ENCODE data around the gene SETD7.
"Not testable (repeated sequence)": the region's sequence is repeated elsewhere in the genome, so short reads cannot be mapped to it uniquely, and the experiment has no call there.

The SETD7 gene

DNA sequence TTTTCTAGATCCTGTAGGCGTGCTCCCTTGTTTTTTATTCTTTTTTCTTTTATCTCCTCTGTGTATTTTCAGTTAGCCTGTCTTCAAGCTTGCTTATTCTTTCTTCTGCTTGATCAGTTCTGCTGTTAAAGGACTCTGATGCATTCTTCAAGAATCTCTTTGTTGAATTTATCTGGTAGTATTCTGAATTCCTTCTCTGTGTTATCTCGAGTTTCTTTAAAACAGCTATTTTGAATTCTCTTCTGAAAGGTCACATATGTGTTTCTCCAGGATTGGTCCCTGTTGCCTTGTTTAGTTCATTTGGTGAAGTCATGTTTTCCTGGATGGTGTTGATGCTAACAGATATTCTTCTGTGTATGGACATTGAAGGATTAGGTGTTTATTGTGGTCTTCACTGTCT is 86.8 kb downstream of the SETD7 start:
- H3K27ac ChIP-seq (ENCODE audit: insufficient read depth, low read depth, low read length, poor library complexity, severe bottlenecking) = no peak overlapping the region

DNA sequence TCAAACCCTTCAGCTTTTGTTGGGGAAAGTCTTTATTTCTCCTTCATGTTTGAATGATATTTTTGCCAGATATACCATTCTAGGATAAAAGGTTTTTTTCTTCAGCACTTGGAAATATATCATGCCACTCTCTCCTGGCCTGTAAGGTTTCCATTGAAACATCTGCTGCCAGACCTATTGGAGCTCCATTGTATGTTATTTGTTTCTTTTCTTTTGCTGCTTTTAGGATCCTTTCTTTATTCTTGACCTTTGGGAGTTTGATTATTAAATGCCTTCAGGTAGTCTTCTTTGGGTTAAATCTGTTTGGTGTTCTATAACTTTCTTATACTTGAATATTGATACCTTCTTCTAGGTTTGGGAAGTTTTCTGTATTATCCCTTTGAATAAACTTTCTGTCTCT is 87.3 kb downstream of the SETD7 start:
- H3K9me3 ChIP-seq (ENCODE audit: control insufficient read depth, low read length); H3K27ac ChIP-seq (ENCODE audit: insufficient read depth, low read depth, low read length, poor library complexity, severe bottlenecking); H3K27me3 ChIP-seq (ENCODE audit: control insufficient read depth, insufficient read depth, low read length, poor library complexity, severe bottlenecking); H3K4me1 ChIP-seq (ENCODE audit: control insufficient read depth, insufficient read depth, low read length); H3K36me3 ChIP-seq (ENCODE audit: control insufficient read depth, insufficient read depth, low read length); H3K4me3 ChIP-seq (ENCODE audit: insufficient read depth, low read depth, low read length): not testable (repeated sequence)

More for the DNA sequence above, 86.8 kb downstream of the SETD7 start:
- Histone ChIP-seq H3K9me3 (ENCODE audit: control insufficient read depth, low read length) (no peaks in the 10 kb centered on the region), H3K27me3 (ENCODE audit: control insufficient read depth, insufficient read depth, low read length, poor library complexity, severe bottlenecking) (no peaks in the 10 kb centered on the region), H3K4me3 (ENCODE audit: insufficient read depth, low read depth, low read length) (no peak overlapping the region), H3K36me3 (ENCODE audit: control insufficient read depth, insufficient read depth, low read length) (peaks cover 12% of the 10 kb centered on the region), H3K4me1 (ENCODE audit: control insufficient read depth, insufficient read depth, low read length) (no peaks in the 10 kb centered on the region)
- WGBS, 2 experiments = 90 to 94% methylated on average over 2 of the region's 2 CpGs

DNA sequence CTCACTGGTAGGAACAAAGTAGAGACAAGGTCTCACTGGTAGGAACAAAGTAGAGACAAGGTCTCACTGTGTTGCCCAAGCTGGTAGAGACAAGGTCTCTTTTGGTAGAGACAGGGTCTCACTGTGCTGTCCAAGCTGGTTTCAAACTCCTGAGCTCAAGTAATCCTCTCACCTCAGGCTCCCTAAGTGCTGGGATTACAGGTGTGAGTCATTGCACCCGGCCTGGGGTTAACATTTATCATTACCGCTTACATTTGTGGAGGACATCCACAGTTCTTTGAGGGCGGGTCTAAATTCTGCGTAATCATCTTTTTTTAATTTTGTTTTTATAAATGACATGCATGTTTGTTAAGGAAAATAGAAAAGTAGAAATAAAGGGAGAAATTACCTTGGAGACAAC is 90.1 kb downstream of the SETD7 start:
- no peaks in the 10 kb centered on the region for H3K36me3 ChIP-seq (ENCODE audit: control insufficient read depth, insufficient read depth, low read length)
- H3K27ac ChIP-seq (ENCODE audit: insufficient read depth, low read depth, low read length, poor library complexity, severe bottlenecking) = no peak overlapping the region
- H3K9me3 ChIP-seq (ENCODE audit: control insufficient read depth, low read length) = no peaks in the 10 kb centered on the region
- no peak overlapping the region for H3K4me3 ChIP-seq (ENCODE audit: insufficient read depth, low read depth, low read length)
- no peaks in the 10 kb centered on the region for H3K4me1 ChIP-seq (ENCODE audit: control insufficient read depth, insufficient read depth, low read length)
- H3K27me3 ChIP-seq (ENCODE audit: control insufficient read depth, insufficient read depth, low read length, poor library complexity, severe bottlenecking) = no peaks in the 10 kb centered on the region
- 62 to 68% methylated on average over 4 of the region's 4 CpGs for WGBS, 2 experiments

DNA sequence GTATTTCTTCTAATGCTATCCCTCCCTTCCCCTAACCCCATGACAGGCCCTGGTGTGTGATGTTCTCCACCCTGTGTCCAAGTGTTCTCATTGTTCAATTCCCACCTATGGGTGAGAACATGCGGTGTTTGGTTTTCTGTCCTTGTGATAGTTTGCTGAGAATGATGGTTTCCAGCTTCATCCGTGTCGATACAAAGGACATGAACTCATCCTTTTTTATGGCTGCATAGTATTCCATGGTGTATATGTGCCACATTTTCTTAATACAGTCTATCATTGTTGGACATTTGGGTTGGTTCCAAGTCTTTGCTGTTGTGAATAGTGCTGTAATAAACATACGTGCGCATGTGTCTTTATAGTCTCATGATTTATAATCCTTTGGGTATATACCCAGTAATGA is 91.5 kb downstream of the SETD7 start:
- not testable (repeated sequence) for H3K27ac ChIP-seq (ENCODE audit: insufficient read depth, low read depth, low read length, poor library complexity, severe bottlenecking); H3K4me3 ChIP-seq (ENCODE audit: insufficient read depth, low read depth, low read length); H3K27me3 ChIP-seq (ENCODE audit: control insufficient read depth, insufficient read depth, low read length, poor library complexity, severe bottlenecking); H3K9me3 ChIP-seq (ENCODE audit: control insufficient read depth, low read length); H3K36me3 ChIP-seq (ENCODE audit: control insufficient read depth, insufficient read depth, low read length); H3K4me1 ChIP-seq (ENCODE audit: control insufficient read depth, insufficient read depth, low read length)
- 95 to 96% methylated on average over 5 of the region's 5 CpGs for WGBS, 2 experiments

DNA sequence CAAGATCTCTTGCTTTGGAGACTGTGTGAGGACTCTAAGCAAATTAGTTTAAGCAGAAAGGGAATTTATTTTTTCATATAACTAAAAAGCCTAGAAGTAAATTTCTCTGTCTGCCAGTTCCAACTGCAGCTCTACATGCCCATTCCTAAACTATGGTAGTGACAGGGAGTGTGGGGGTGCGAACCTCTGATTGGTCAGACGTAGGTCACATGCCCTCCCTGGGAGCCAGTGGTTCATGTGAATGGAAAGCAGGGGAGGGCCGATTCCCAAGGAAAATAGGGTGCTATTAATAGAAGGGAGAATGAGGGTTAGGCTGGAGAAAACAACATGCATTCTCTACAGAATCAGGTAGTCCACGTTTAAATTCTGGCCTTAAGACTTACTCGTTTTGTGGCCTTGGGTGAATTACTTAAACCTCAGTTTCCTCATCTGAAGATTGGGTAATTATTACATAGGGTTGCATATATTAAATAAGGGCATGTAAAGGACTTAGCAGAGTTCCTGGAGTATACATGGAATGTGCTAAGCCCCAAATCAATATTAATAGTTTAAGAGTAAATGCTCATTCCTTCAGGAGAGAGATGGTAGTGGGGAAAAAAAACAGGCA is 94.9 kb downstream of the SETD7 start:
- no peaks in the 10 kb centered on the region for H3K36me3 ChIP-seq (ENCODE audit: control insufficient read depth, insufficient read depth, low read length)
- H3K4me3 ChIP-seq (ENCODE audit: insufficient read depth, low read depth, low read length) = no peak overlapping the region
- no peaks in the 10 kb centered on the region for H3K27me3 ChIP-seq (ENCODE audit: control insufficient read depth, insufficient read depth, low read length, poor library complexity, severe bottlenecking)
- H3K9me3 ChIP-seq (ENCODE audit: control insufficient read depth, low read length) = no peaks in the 10 kb centered on the region
- WGBS, 2 experiments = 76 to 81% methylated on average over 5 of the region's 5 CpGs
- no peak overlapping the region for H3K27ac ChIP-seq (ENCODE audit: insufficient read depth, low read depth, low read length, poor library complexity, severe bottlenecking)
- no peaks in the 10 kb centered on the region for H3K4me1 ChIP-seq (ENCODE audit: control insufficient read depth, insufficient read depth, low read length)

DNA sequence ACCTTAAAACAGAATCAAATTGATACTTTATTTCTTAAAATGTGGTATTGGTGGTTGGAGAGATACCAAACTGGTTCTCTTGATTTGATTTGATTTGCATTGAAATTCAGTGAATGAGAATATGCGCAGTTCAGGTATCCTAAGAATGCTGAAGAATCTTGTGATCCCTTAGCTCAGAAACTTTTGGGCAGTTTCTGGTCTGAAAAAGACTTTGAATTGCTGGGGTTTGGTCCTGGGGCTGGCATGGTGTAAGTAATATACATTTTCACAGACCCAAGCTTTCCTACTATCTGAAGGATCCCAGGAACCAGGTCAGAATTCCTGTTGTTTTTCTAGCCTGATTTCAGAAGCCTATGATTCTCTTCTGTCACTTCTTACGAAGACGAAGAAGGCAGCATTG is 95.5 kb downstream of the SETD7 start:
- H3K4me1 ChIP-seq (ENCODE audit: control insufficient read depth, insufficient read depth, low read length) = peaks cover 5% of the 10 kb centered on the region

DNA sequence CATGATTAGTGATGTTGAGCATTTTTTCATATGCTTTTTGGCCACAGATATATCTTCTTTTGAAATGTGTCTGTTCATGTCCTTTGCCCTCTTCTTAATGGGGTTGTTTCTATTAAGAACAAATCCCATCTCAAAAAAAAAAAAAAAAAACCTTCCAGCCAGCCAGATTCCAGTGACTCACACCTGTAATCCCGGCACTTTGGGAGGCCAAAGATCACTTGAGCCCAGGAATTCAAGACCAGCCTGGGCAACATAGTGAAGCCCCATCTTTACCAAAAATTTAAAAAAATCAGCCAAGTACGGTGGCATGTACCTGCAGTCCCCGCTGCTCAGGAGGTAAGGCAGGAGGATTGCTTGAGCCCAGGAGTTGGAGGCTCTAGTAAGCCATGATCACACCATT is 97.0 kb downstream of the SETD7 start:
- H3K4me1 ChIP-seq (ENCODE audit: control insufficient read depth, insufficient read depth, low read length) = peaks cover 11% of the 10 kb centered on the region
- whole genome bisulfite sequencing, 2 experiments = 85 to 91% methylated on average over 3 of the region's 3 CpGs
- no peaks in the 10 kb centered on the region for H3K27me3 ChIP-seq (ENCODE audit: control insufficient read depth, insufficient read depth, low read length, poor library complexity, severe bottlenecking)
- H3K36me3 ChIP-seq (ENCODE audit: control insufficient read depth, insufficient read depth, low read length) = no peaks in the 10 kb centered on the region
- no peak overlapping the region for H3K27ac ChIP-seq (ENCODE audit: insufficient read depth, low read depth, low read length, poor library complexity, severe bottlenecking)
- H3K4me3 ChIP-seq (ENCODE audit: insufficient read depth, low read depth, low read length) = no peak overlapping the region
- no peaks in the 10 kb centered on the region for H3K9me3 ChIP-seq (ENCODE audit: control insufficient read depth, low read length)

More for the DNA sequence above, 95.5 kb downstream of the SETD7 start:
- no peaks in the 10 kb centered on the region for H3K27me3 ChIP-seq (ENCODE audit: control insufficient read depth, insufficient read depth, low read length, poor library complexity, severe bottlenecking)
- H3K4me3 ChIP-seq (ENCODE audit: insufficient read depth, low read depth, low read length) = no peak overlapping the region
- H3K36me3 ChIP-seq (ENCODE audit: control insufficient read depth, insufficient read depth, low read length) = no peaks in the 10 kb centered on the region
- H3K9me3 ChIP-seq (ENCODE audit: control insufficient read depth, low read length) = no peaks in the 10 kb centered on the region
- WGBS, 2 experiments = 88 to 91% methylated on average over 3 of the region's 3 CpGs
- no peak overlapping the region for H3K27ac ChIP-seq (ENCODE audit: insufficient read depth, low read depth, low read length, poor library complexity, severe bottlenecking)

DNA sequence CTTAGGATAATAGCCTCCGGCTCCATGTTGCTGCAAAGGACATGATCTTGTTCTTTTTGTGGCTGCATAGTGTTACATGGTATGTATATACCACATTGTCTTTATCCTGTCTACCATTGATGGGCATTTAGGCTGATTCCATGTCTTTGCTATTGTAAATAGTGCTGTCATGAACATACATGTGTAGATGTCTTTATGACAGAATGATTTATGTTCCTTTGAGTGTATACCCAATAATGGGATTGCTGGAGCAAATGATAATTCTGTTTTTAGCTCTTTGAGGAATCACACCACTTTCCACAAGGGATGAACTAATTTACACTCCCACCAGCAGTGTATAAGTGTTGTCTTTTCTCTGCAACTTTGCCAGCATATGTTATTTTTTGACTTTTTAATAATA is 97.5 kb downstream of the SETD7 start:
- Histone ChIP-seq H3K9me3 (ENCODE audit: control insufficient read depth, low read length) (no peaks in the 10 kb centered on the region), H3K4me3 (ENCODE audit: insufficient read depth, low read depth, low read length) (no peak overlapping the region), H3K27ac (ENCODE audit: insufficient read depth, low read depth, low read length, poor library complexity, severe bottlenecking) (no peak overlapping the region), H3K4me1 (ENCODE audit: control insufficient read depth, insufficient read depth, low read length) (peaks cover 11% of the 10 kb centered on the region), H3K36me3 (ENCODE audit: control insufficient read depth, insufficient read depth, low read length) (no peaks in the 10 kb centered on the region), H3K27me3 (ENCODE audit: control insufficient read depth, insufficient read depth, low read length, poor library complexity, severe bottlenecking) (no peaks in the 10 kb centered on the region)
- 90 to 91% methylated on average over 1 of the region's 1 CpG for WGBS, 2 experiments

DNA sequence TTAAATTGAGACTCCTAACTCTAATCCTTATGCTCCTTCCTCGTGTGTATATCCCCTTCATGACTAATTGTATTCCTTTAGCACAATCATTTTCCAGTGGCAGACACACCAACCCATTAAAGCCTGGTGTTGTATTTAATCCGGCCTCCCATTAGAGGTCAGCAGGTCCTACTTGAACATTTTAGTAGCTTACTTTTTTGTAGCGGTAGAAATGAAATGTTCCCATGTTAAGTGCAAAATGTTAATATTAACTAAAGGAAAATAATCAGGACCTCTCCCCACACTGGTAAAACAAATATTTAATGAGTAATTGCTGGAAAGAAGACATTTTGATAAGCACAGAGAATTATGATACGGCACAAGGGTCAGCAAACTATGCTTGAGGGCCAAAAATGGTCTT is 98.7 kb downstream of the SETD7 start:
- H3K36me3 ChIP-seq (ENCODE audit: control insufficient read depth, insufficient read depth, low read length) = no peaks in the 10 kb centered on the region
- H3K27ac ChIP-seq (ENCODE audit: insufficient read depth, low read depth, low read length, poor library complexity, severe bottlenecking) = no peak overlapping the region
- WGBS, 2 experiments = 77 to 84% methylated on average over 4 of the region's 4 CpGs
- H3K9me3 ChIP-seq (ENCODE audit: control insufficient read depth, low read length) = no peaks in the 10 kb centered on the region
- no peaks in the 10 kb centered on the region for H3K27me3 ChIP-seq (ENCODE audit: control insufficient read depth, insufficient read depth, low read length, poor library complexity, severe bottlenecking)
- H3K4me1 ChIP-seq (ENCODE audit: control insufficient read depth, insufficient read depth, low read length) = peaks cover 11% of the 10 kb centered on the region
- no peak overlapping the region for H3K4me3 ChIP-seq (ENCODE audit: insufficient read depth, low read depth, low read length)

DNA sequence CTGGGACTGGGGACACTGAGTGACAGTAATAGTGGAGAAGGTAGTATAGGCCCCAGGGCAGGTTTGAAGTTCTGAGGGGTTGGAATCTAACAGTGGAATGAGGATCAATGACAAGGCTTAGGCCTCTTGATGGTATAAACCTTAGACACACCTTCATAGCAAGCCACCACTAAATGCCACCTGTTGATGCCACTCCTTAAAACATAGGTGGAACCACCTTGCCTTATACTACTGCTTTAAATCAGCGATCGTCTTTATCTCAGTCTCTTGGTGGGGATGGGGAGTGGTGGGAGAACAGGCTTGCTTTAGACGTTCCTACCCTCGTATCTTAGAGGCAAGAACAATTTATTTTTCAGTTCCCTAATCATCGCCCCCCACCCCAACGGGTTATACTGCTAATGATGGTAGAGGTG is 100.9 kb downstream of the SETD7 start:
- Histone ChIP-seq H3K27ac (ENCODE audit: insufficient read depth, low read depth, low read length, poor library complexity, severe bottlenecking) (no peak overlapping the region), H3K9me3 (ENCODE audit: control insufficient read depth, low read length) (no peaks in the 10 kb centered on the region), H3K36me3 (ENCODE audit: control insufficient read depth, insufficient read depth, low read length) (no peaks in the 10 kb centered on the region), H3K4me1 (ENCODE audit: control insufficient read depth, insufficient read depth, low read length) (peaks cover 11% of the 10 kb centered on the region), H3K27me3 (ENCODE audit: control insufficient read depth, insufficient read depth, low read length, poor library complexity, severe bottlenecking) (no peaks in the 10 kb centered on the region), H3K4me3 (ENCODE audit: insufficient read depth, low read depth, low read length) (peak overlapping the region; percentile 59)
- whole genome bisulfite sequencing, 2 experiments = 67 to 75% methylated on average over 3 to 6 of the region's 6 CpGs

Measured in ectodermal cell (in vitro differentiated cells).